DMS79 treated with DMSO at 0.1 percent for 48 hours (cell line): ENCODE results near the gene CACNA2D3.

Experiments used
- DNase-seq: peaks from one replicate; lab custom pipeline; 2025; lab: John Stamatoyannopoulos, UW

CACNA2D3 gene

GRCh38 chr3:55006244-55006676, 883.9 kb downstream of the CACNA2D3 start:
- no peak for DNase-seq

- no peak for DNase-seq
Measured at GRCh38 chr3:55007971-55008370, 885.6 kb downstream of the CACNA2D3 start.

DNA sequence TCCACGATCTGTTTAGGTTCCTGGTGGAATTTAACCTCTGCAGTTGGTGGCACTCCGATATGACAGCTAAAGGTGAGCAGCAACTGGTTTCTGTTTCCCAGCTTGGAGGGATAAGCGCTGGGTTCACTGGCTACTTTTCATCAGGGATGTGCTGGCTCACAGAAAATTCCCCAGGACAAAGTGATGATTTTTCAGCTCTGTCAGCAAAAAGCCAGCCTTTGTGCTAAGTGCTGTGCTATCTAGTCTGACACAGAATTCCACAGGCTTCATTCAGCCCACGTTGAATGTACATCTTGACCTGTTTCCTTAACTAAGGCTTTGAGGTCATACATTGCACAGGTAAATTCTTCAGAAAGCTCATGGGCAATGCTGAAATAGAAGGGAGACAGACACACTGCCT, 887.0 kb downstream of the CACNA2D3 start:
- no peak for DNase-seq

GRCh38 chr3:55012091-55012490, 889.7 kb downstream of the CACNA2D3 start:
- DNase-seq: no peak

- no peak for DNase-seq
Measured at GRCh38 chr3:55013145-55013925, 891.0 kb downstream of the CACNA2D3 start.

GRCh38 chr3:55014081-55014480, 891.7 kb downstream of the CACNA2D3 start:
- no peak for DNase-seq

GRCh38 chr3:55014906-55015305, 892.6 kb downstream of the CACNA2D3 start:
- no peak for DNase-seq

GRCh38 chr3:55017876-55018275, 895.5 kb downstream of the CACNA2D3 start:
- DNase-seq: no peak

GRCh38 chr3:55030938-55031337, 908.6 kb downstream of the CACNA2D3 start:
- no peak for DNase-seq

- DNase-seq: no peak
Measured at GRCh38 chr3:55036883-55037577, 914.7 kb downstream of the CACNA2D3 start.

- no peak for DNase-seq
Measured at GRCh38 chr3:55042591-55042990, 920.2 kb downstream of the CACNA2D3 start.

GRCh38 chr3:55044486-55044885, 922.1 kb downstream of the CACNA2D3 start:
- DNase-seq: no peak

GRCh38 chr3:55059027-55059629, 936.8 kb downstream of the CACNA2D3 start:
- no peak for DNase-seq

- no peak for DNase-seq
Measured at GRCh38 chr3:55060896-55061719, 938.8 kb downstream of the CACNA2D3 start.

DNA sequence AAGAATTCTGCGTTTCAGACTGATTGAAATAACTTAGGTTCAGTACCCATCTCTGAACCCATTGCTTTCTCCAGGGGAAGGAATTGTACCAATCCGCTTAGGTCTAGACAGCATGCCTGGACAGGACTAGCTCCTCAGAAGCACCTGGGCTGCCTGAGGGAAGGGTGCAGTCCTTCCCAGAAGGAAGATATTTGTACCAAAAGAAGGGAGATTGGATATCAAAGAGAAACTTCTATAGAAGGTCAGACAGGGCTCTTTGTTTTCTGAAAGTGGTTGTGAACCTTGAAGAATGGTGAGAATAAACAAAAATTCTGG, 939.3 kb downstream of the CACNA2D3 start:
- DNase-seq: no peak

GRCh38 chr3:55064164-55064563, 941.8 kb downstream of the CACNA2D3 start:
- no peak for DNase-seq

- DNase-seq: no peak
Measured at GRCh38 chr3:55065331-55065730, 943.0 kb downstream of the CACNA2D3 start.

- DNase-seq: no peak
Measured at GRCh38 chr3:55066551-55067047, 944.2 kb downstream of the CACNA2D3 start.

- no peak for DNase-seq
Measured at GRCh38 chr3:55069950-55070349, 947.6 kb downstream of the CACNA2D3 start.

DNA sequence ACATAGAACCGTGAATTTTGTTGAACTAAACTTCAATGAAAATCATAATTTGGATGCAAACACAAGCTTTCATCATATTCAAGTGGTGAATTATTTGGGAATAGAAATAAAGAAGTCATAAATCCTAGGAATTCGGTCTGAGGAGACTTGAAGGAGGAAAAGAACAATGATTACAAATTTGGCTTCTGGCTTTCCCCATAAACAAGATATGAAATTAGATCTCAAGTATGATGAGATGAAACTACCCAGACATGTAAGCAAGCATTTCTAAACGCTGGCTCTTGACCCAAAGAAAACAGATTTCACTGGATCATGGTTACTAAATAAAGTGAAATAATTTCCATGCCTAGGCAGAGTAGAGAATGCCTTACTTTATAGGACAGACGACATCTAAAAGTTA, 952.4 kb downstream of the CACNA2D3 start:
- DNase-seq: no peak

- DNase-seq: no peak
Measured at GRCh38 chr3:55075846-55076245, 953.5 kb downstream of the CACNA2D3 start.

DNA sequence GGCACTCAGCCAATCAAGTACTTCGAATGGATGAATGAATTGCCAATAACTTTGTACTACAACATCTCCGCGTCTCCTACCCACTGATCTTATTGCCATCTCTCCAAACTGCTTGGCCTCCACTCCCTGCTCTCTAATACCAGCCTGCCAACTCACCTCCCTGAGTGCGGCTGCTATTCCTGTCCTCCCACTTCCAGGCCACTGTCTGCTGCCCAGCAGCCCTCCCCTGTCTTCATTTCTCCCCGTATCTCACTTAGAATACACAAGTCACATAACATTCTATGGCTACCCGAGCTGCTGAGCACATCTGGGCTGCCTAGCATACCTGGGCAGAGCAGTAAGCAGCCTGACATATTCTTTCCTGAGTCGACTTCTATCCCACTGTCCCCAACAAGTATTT, 955.4 kb downstream of the CACNA2D3 start:
- DNase-seq: no peak
